HT-29 (cell line): ENCODE measurements around the gene RNASET2. TPM values are rescaled to one million over a fixed set of nuclear protein-coding genes. Genes with fewer than 3 reads are reported as not detected.
"Not testable (repeated sequence)": the region's sequence is repeated elsewhere in the genome, so short reads cannot be mapped to it uniquely, and the experiment has no call there.

ENCODE experiments used
- DNase-seq: peaks from one replicate; pipeline ENCODE4 v3.0.0-alpha.2; 2015; ENCODE audit warnings: low spot score
- total RNA-seq: library from RNA; depleted of rRNA; stranded (reverse); fragments of >200 nt; shearing (Covaris generic); gene quantifications from 2 replicates; pipeline ENCODE4 v1.2.3, GENCODE V29; 2014

RNASET2 gene
- total RNA-seq, 1 experiment from 2014 or later, result 281 TPM

DNA sequence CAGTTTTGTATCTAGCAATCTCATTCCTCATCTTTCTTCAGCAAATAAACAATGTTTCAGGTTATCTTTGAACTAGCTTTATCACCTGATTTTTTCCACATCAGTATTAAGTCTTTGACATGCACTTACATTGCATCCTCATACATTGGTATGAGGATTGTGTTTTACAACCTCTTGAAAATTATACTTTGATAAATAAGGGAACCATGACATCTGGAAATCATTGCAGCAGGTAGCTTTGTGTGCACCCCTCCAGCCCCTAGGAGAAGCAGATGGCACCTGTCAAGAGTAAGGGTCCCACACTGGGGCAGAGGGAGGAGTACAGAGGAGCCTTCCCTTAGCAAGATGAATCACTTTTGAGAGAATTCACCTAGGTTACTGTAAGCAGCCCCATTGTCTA, 13.7 kb upstream of the RNASET2 start:
- no peak for DNase-seq

DNA sequence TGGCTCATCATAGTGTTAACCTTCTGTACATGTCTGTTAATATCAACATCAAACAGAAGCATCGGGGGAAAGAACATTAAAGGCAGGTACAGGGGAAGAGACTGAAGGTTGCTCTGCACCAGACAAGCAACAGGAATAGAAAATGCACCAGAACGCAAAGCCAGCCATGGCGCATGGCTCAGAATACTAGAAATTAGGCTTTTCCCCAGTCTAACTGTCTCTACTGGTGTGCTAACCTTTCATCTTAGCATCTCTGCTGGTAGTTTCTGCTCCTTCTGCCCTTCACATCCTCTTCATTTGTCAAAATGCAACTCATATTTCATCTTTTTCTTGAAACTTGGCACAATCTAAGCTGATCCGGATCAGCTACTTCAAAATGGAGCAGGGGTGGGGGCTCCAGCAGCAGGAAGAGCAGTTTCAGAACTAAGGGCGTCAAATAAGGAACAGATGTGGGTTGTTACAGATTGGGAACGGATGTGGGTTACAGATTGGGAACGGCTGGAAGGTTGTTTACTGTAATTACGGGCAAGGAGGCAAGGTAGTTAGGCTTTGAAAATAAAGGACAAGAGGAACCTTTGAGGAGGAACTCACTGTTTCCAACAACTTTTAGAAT, 13.1 kb upstream of the RNASET2 start:
- no peak for DNase-seq

GRCh38 chr6:166966268-166966667, 9.9 kb upstream of the RNASET2 start:
- DNase-seq, result no peak

- DNase-seq, result no peak
Measured at GRCh38 chr6:166960609-166960978, 4.2 kb upstream of the RNASET2 start.

GRCh38 chr6:166959911-166960608, 3.7 kb upstream of the RNASET2 start:
- peak; percentile 9 for DNase-seq

- peak; percentile 69 for DNase-seq
Measured at GRCh38 chr6:166958926-166959861, 2.8 kb upstream of the RNASET2 start.

- no peak for DNase-seq
Measured at GRCh38 chr6:166957805-166958076, 1.4 kb upstream of the RNASET2 start.

GRCh38 chr6:166957087-166957804, 896 bp upstream of the RNASET2 start:
- DNase-seq, result peak; percentile 67

GRCh38 chr6:166955865-166956443, 396 bp downstream of the RNASET2 start:
- DNase-seq, result peak; percentile 55

- DNase-seq, result peak; percentile 57
Measured at GRCh38 chr6:166955121-166955864, 1.1 kb downstream of the RNASET2 start.

DNA sequence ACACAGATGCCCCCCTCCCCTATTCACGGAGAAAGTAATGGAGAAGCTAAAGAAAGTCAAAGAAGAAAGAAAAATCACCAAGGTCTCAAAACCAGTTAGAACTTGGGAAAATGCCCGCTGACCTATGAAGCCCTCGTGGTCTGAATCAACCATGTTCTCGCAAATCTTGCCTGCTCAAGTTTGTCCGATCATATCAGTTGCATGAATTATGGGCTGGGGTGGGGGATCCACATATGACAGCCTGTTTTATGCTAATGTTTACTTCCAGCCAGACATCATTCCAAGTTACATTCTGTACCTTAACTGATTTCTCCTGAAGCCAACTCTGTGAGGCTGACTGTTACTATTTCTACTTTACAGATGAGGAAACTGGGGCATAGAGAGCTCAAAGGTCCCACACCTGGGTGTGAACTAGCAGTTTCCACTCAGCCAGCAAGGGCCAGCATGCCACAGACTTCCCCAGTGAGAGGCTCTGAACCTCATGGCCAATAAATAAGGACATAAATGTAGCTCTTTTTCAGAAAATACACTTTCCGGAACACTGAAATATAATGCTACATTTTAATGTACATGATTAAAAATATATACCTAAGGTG, 2.1 kb downstream of the RNASET2 start:
- no peak for DNase-seq

DNA sequence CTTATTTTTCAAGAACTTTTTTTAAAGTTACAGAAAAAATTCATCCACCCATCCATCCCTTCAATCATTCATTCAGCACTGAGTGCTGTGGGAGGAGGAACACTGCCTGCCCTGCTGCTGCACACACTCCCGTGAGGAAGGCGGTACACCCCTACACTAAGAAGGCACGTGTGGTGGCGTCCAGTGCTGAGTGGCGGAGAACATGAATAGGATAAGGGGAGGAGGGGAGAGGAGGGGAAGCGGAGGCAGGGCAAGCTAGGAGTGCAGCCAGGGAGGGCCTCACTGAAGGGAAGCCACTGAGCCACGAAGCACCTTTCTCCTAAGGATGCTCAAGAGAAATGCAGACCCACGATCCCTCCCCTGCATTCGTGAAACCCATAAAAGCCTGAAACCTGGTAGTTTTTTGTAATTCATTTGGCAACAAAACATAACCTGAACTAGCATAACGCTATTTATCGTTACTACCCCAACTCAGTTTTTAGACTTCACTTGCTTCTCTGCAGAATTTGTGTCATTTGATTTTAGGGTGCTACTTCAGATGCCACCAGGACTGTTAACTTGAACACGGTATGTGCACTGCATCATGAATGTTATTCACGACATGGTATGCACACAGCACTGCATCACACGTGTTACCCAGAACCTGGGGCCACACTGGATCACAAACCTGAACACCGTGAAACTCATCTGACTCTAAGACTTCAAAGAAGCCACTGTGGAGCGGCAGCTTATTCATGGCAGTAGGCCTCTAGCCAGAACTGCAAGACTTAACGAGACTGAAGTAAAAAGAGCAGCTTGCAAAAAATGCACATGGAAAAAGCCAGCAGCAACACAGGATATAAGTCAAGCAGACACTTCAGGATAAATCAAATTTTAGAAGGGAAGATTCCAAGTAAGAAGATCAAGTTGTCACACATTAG, 3.5 kb downstream of the RNASET2 start:
- DNase-seq, result no peak

DNA sequence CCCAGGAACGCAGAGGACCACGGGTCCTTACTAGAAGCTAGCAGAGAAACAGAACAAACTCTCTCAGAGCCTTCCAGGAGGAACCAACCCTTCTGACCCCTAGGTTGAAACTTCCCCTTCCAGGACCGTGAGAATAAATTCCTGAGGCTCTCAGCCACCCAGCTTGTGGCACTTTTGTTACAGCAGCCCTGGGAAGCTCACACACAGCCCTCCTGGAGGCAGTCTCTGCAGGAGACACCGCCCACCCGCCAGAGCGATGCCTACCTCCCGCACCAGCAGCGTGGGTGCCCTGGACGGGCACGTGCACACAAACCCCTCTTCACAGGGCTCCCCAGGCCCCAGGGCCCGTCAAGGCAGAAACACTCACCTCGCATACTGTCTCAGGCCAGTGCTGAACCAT, 4.2 kb downstream of the RNASET2 start:
- DNase-seq, result no peak

GRCh38 chr6:166951670-166952060, 4.7 kb downstream of the RNASET2 start:
- DNase-seq, result no peak

GRCh38 chr6:166950892-166951669, 5.3 kb downstream of the RNASET2 start:
- DNase-seq, result peak; percentile 78

DNA sequence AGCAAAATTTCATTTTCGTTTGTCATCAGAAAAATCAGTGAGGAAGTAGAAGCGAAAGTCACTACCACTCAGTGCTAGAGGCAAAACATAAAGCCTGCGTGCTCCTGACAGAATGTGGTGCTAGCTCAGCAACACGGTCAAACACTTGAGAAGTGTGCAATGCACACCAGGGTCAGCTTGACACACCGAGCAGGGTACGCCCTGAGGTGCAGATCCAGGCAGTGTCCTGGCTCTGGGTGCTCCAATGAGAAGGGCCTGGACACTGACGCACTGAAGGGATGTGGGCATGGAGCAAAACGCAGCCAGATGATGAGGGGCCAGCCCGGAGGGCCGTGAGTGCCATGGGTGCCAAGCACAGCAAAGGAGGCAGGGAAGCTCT, 5.9 kb downstream of the RNASET2 start:
- DNase-seq, result no peak

DNA sequence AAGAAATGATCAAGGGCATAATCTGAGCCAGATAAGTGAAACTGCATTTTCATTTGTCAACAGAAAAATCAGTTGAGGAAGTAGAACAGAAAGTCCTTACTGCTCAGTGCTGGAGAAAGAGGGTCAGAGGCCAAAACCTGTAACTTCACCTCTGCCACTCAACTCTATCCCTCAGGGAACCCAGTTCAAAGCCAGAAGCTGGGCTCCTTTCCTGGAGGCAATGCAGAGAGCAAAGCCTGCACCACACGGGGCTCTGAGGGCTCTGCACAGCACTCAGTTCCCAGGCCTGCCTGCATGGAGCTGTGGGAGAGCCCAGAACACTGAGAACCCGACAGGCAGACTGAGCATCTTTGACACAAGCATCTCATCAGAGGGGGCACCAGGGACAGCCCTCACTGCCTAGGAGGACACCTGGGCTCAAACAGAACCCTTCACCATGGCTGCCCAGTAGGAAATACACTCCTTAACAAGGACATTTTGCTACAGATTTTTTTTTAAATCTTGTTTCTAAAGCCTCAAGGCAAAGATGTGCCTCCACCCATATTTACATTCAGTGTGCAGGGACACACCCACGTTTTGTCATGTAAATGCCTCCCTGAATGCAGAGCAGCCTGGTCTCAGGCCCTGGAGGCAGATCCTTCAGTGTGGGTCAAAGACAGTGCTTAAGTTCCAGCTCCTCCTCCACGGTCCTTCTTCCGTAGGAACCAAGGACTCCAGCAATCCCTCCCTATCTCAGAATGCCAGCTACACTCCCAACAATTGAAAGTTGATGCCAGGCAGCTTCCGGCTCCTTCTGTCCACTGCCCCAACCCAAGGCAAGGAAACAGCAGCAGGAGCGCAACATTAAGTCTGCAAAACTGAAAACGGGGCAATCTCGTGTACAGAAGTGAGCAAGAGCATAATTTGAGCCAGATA, 6.6 kb downstream of the RNASET2 start:
- DNase-seq, result no peak

DNA sequence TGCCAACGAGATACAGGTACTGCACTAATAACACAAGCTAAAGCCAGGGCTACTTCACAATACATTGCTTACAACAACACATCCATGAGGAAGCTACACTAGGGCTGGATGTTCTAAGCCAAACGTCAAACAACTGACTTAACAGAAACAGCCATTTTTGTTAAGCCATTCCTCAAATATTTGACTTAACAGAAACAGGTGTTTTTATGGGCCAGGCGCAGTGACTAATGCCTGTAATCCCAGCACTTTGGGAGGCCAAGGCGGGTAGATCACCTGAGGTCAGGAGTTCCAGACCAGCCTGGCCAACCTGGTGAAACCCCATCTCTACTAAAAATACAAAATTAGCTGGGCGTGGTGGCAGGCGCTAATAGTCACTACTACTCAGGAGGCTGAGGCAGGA, 7.6 kb downstream of the RNASET2 start:
- DNase-seq, result not testable (repeated sequence)
